ENCODE data around the gene TENM4.

DNA sequence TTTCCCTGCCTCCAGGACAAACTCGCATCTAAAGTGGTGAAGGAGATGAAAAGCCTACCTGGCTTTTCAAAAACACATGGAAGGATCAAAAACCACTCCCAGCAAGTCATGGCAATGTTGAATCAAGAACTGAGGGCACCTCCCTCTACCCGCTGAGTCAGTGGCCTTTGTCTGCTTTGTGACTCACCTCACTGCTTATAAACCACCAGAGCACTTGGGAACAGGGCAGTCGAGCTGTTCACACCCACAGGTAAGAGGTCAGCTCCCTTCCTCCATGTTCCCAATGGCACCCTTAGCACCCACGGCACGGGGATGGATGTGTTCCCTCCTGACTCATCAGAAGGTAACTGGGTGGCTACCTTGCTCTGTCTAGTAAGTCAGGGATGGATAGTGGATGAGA lies 21.7 kb downstream of the TENM4 start:
- TF ChIP-seq POLR2AphosphoS5 (IDR thresholded peaks at IDR 0.05) (no peak), EP300 (IDR thresholded peaks at IDR 0.05) (no peak), POLR2A (IDR thresholded peaks at IDR 0.05) (no peak)
- TF ChIP-seq, protein P1, sequence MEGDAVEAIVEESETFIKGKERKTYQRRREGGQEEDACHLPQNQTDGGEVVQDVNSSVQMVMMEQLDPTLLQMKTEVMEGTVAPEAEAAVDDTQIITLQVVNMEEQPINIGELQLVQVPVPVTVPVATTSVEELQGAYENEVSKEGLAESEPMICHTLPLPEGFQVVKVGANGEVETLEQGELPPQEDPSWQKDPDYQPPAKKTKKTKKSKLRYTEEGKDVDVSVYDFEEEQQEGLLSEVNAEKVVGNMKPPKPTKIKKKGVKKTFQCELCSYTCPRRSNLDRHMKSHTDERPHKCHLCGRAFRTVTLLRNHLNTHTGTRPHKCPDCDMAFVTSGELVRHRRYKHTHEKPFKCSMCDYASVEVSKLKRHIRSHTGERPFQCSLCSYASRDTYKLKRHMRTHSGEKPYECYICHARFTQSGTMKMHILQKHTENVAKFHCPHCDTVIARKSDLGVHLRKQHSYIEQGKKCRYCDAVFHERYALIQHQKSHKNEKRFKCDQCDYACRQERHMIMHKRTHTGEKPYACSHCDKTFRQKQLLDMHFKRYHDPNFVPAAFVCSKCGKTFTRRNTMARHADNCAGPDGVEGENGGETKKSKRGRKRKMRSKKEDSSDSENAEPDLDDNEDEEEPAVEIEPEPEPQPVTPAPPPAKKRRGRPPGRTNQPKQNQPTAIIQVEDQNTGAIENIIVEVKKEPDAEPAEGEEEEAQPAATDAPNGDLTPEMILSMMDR (IDR thresholded peaks at IDR 0.05), result no peak
